ENCODE data around the gene LAPTM5.

Gene LAPTM5

DNA sequence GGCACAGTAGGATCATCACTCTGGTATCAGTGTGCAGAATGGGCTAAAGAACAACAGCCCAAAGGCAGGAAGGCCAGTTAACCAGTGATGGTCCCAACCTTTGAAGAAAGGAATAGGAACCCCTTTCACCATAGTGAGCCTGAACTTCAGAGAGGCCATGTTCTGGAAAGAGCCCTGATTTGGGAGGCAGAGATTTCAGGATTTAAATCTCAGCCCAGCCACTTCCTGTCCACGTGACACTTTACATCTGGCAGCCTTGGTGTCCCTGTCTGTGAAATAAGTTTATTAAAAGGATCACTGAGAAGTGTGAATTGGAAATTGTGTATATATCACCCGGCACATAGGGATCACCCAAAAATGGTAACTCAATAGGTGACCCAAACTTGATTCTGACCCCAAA lies 47.2 kb downstream of the LAPTM5 start:
- H3K27ac ChIP-seq (ENCODE audit: low read length) = no peak overlapping the region
- H3K9me3 ChIP-seq (replicated peaks; ENCODE audit: insufficient read depth, low read length) = no peaks in the 10 kb centered on the region
- H3K9ac ChIP-seq (ENCODE audit: low read length) = no peak overlapping the region
- H4K20me1 ChIP-seq (ENCODE audit: insufficient read depth, low read length) = no peaks in the 10 kb centered on the region
- H3K27me3 ChIP-seq (replicated peaks; ENCODE audit: insufficient read depth, low read length) = peaks cover 81% of the 10 kb centered on the region
- no peak for DNase-seq
- no peaks in the 10 kb centered on the region for H3K79me2 ChIP-seq (ENCODE audit: low read length)
- H3K36me3 ChIP-seq (replicated peaks; ENCODE audit: insufficient read depth, low read length) = no peaks in the 10 kb centered on the region
- H3F3A ChIP-seq (ENCODE audit: insufficient read depth, low read length) = no peaks in the 10 kb centered on the region
- H3K4me1 ChIP-seq (ENCODE audit: low read length) = no peaks in the 10 kb centered on the region
- TF ChIP-seq EZH2 (optimal IDR thresholded peaks at IDR 0.05; ENCODE audit: low read depth, low read length) (no peak), EZH2phosphoT487 (IDR thresholded peaks at IDR 0.05; ENCODE audit: low read length) (no peak)
- TF ChIP-seq, protein P1, sequence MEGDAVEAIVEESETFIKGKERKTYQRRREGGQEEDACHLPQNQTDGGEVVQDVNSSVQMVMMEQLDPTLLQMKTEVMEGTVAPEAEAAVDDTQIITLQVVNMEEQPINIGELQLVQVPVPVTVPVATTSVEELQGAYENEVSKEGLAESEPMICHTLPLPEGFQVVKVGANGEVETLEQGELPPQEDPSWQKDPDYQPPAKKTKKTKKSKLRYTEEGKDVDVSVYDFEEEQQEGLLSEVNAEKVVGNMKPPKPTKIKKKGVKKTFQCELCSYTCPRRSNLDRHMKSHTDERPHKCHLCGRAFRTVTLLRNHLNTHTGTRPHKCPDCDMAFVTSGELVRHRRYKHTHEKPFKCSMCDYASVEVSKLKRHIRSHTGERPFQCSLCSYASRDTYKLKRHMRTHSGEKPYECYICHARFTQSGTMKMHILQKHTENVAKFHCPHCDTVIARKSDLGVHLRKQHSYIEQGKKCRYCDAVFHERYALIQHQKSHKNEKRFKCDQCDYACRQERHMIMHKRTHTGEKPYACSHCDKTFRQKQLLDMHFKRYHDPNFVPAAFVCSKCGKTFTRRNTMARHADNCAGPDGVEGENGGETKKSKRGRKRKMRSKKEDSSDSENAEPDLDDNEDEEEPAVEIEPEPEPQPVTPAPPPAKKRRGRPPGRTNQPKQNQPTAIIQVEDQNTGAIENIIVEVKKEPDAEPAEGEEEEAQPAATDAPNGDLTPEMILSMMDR (IDR thresholded peaks at IDR 0.05; ENCODE audit: low read length) = no peak
- H3K4me2 ChIP-seq (ENCODE audit: low read depth, low read length) = no peak overlapping the region
- no peak overlapping the region for H3K4me3 ChIP-seq (ENCODE audit: low read length)
- H2AFZ ChIP-seq (ENCODE audit: low read length) = no peak overlapping the region
- H3K9me2 ChIP-seq (replicated peaks; ENCODE audit: insufficient read depth, low read length) = no peaks in the 10 kb centered on the region

DNA sequence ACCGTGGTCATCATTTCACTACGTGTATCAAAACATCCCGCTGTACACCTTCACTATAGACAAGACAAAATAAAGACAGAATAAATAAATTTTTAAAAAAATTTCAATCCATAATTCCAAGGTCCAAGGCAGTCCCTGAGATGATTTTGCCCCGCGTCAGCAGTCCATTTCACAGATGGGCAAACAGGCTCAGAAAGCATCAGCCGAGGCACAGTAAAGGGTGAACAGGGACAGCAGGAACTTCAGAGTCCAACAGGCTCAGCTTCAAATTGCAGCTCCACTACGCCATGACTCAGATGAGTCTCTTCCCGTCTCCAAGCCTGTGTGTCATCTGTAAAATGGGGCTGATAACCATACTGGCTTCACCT lies 49.2 kb downstream of the LAPTM5 start:
- Histone ChIP-seq H3F3A (ENCODE audit: insufficient read depth, low read length) (no peaks in the 10 kb centered on the region), H3K4me3 (ENCODE audit: low read length) (no peak overlapping the region), H3K4me2 (ENCODE audit: low read depth, low read length) (no peak overlapping the region), H3K27ac (ENCODE audit: low read length) (no peak overlapping the region), H4K20me1 (ENCODE audit: insufficient read depth, low read length) (no peaks in the 10 kb centered on the region), H2AFZ (ENCODE audit: low read length) (no peak overlapping the region), H3K36me3 (replicated peaks; ENCODE audit: insufficient read depth, low read length) (no peaks in the 10 kb centered on the region), H3K9ac (ENCODE audit: low read length) (no peak overlapping the region), H3K4me1 (ENCODE audit: low read length) (no peaks in the 10 kb centered on the region), H3K9me2 (replicated peaks; ENCODE audit: insufficient read depth, low read length) (no peaks in the 10 kb centered on the region), H3K9me3 (replicated peaks; ENCODE audit: insufficient read depth, low read length) (no peaks in the 10 kb centered on the region), H3K79me2 (ENCODE audit: low read length) (no peaks in the 10 kb centered on the region), H3K27me3 (replicated peaks; ENCODE audit: insufficient read depth, low read length) (peaks cover 97% of the 10 kb centered on the region)
- DNase-seq = no peak
- TF ChIP-seq EZH2phosphoT487 (IDR thresholded peaks at IDR 0.05; ENCODE audit: low read length) = no peak
- no peak for TF ChIP-seq EZH2 (optimal IDR thresholded peaks at IDR 0.05; ENCODE audit: low read depth, low read length)
- TF ChIP-seq, protein P1 (IDR thresholded peaks at IDR 0.05; ENCODE audit: low read length) = no peak

DNA sequence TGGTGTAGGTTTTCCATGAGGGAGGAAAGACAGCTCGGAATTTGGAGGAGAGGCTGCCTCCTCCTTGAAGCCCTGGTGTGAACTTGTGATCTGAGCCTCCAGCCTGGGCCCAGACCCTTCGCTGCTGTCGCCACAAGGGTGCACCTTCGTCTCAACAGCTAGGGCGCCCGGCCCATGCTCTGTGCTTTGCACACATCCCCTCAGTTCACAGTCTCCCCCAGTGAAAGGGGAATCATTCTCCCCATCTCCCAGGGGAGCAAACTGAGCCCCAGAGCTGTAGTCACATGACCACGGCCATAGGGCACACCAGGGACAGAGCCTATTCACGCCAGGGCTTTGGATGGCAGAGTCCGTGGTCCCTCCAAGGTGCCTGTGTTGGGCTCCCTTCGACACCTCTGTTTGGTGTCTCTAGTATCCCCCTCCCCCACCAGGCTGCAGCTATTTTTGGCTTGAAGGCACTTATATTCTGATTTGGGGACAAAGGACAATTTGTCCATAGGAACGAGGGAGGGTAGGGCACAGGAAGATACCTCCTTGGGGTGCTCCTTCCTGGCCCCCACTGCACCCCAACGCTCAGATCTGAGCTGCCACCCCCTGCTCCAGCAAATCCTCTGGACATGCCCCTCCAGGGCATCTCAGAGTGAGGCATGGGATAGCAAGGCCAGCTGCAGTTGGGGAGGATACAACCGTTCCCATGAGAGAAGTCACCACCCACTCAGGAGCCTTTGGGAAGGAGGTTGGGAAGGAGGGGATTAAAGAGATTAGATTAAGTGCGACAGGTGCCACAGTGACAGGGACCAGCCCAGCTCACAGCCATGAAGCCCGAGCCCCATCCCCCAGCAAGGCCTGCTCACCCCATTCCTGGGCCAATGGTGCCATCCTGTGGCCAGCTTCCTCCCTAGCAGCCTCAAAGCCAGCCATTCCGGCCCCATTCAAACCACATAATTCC lies 49.9 kb downstream of the LAPTM5 start:
- no peaks in the 10 kb centered on the region for H3K9me2 ChIP-seq (replicated peaks; ENCODE audit: insufficient read depth, low read length)
- no peaks in the 10 kb centered on the region for H3K79me2 ChIP-seq (ENCODE audit: low read length)
- H3K4me3 ChIP-seq (ENCODE audit: low read length) = no peak overlapping the region
- no peaks in the 10 kb centered on the region for H3K9me3 ChIP-seq (replicated peaks; ENCODE audit: insufficient read depth, low read length)
- peak; percentile 34 for DNase-seq
- H4K20me1 ChIP-seq (ENCODE audit: insufficient read depth, low read length) = no peaks in the 10 kb centered on the region
- H3K27ac ChIP-seq (ENCODE audit: low read length) = no peak overlapping the region
- H3K4me1 ChIP-seq (ENCODE audit: low read length) = no peaks in the 10 kb centered on the region
- H3K27me3 ChIP-seq (replicated peaks; ENCODE audit: insufficient read depth, low read length) = peaks cover 97% of the 10 kb centered on the region
- TF ChIP-seq EZH2phosphoT487 (IDR thresholded peaks at IDR 0.05; ENCODE audit: low read length) (no peak), EZH2 (optimal IDR thresholded peaks at IDR 0.05; ENCODE audit: low read depth, low read length) (no peak)
- TF ChIP-seq, protein P1 (IDR thresholded peaks at IDR 0.05; ENCODE audit: low read length) = peak; percentile 77
- H3K9ac ChIP-seq (ENCODE audit: low read length) = no peak overlapping the region
- H3K4me2 ChIP-seq (ENCODE audit: low read depth, low read length) = no peak overlapping the region
- H3F3A ChIP-seq (ENCODE audit: insufficient read depth, low read length) = no peaks in the 10 kb centered on the region
- no peaks in the 10 kb centered on the region for H3K36me3 ChIP-seq (replicated peaks; ENCODE audit: insufficient read depth, low read length)
- no peak overlapping the region for H2AFZ ChIP-seq (ENCODE audit: low read length)

All from MM.1S (cell line).